ENCODE measurements around the gene TMEM131. TPM values are rescaled to one million over a fixed set of nuclear protein-coding genes. Genes with fewer than 3 reads are reported as not detected.

The TMEM131 gene
- total RNA-seq, 2 experiments from 2014 or later: 31.3 to 31.9 TPM

- no peaks in the 10 kb centered on the region for H3K27me3 Mint-ChIP-seq
- DNase-seq: no peak
- peaks cover 68% of the 10 kb centered on the region for H3K36me3 Mint-ChIP-seq (ENCODE audit: low read depth)
- ChIA-PET CTCF (interaction anchor here (0.6 to 4.2 kb wide), 20 partner anchors 11 to 644 kb away, joined by 3 to 34 read pairs (median 6); partner anchors contain the start of gene ZAP70), POLR2A (interaction anchor here (0.8 to 8.6 kb wide), 11 partner anchors 10 to 95 kb away, joined by 3 to 119 read pairs (median 6); partner anchors contain the start of genes COX5B and ZAP70)
- no peak overlapping the region for H3K4me3 Mint-ChIP-seq
- peaks cover 71% of the 10 kb centered on the region for H3K4me1 Mint-ChIP-seq
- H3K27ac Mint-ChIP-seq: peak overlapping the region; percentile 99
- H3K9me3 Mint-ChIP-seq: no peaks in the 10 kb centered on the region
Observed at GRCh38 chr2:97741251-97741650, 254.5 kb downstream of the TMEM131 start.

GRCh38 chr2:97740590-97741182, 255.1 kb downstream of the TMEM131 start:
- CTCF ChIA-PET: interaction anchor here (0.6 to 4.2 kb wide), 25 partner anchors 10 to 644 kb away, joined by 3 to 34 read pairs (median 5); partner anchors contain the start of gene ZAP70
- Mint-ChIP-seq H3K27me3 (no peaks in the 10 kb centered on the region), H3K27ac (peak overlapping the region; percentile 99), H3K4me1 (peaks cover 66% of the 10 kb centered on the region), H3K4me3 (no peak overlapping the region), H3K36me3 (ENCODE audit: low read depth) (peaks cover 68% of the 10 kb centered on the region), H3K9me3 (no peaks in the 10 kb centered on the region)
- POLR2A ChIA-PET: interaction anchor here (1.2 to 8.6 kb wide), 8 partner anchors 9 to 41 kb away, joined by 3 to 119 read pairs (median 8); partner anchors contain the start of gene ZAP70
- DNase-seq: peak; percentile 46

GRCh38 chr2:97739893-97740245, 255.9 kb downstream of the TMEM131 start:
- no peak overlapping the region for H3K27ac Mint-ChIP-seq
- peaks cover 59% of the 10 kb centered on the region for H3K4me1 Mint-ChIP-seq
- DNase-seq: no peak
- H3K9me3 Mint-ChIP-seq: no peaks in the 10 kb centered on the region
- ChIA-PET CTCF (interaction anchor here (0.7 to 4.2 kb wide), 15 partner anchors 9 to 645 kb away, joined by 3 to 34 read pairs (median 5); partner anchors contain the start of gene ZAP70), POLR2A (interaction anchor here (1.5 to 8.6 kb wide), 5 partner anchors 8 to 28 kb away, joined by 5 to 119 read pairs (median 9); partner anchors contain the start of gene ZAP70)
- H3K36me3 Mint-ChIP-seq (ENCODE audit: low read depth): peaks cover 68% of the 10 kb centered on the region
- no peaks in the 10 kb centered on the region for H3K27me3 Mint-ChIP-seq
- H3K4me3 Mint-ChIP-seq: no peak overlapping the region

- no peaks in the 10 kb centered on the region for H3K9me3 Mint-ChIP-seq
- H3K36me3 Mint-ChIP-seq (ENCODE audit: low read depth): peaks cover 67% of the 10 kb centered on the region
- no peaks in the 10 kb centered on the region for H3K27me3 Mint-ChIP-seq
- peaks cover 54% of the 10 kb centered on the region for H3K4me1 Mint-ChIP-seq
- peak overlapping the region; percentile 46 for H3K27ac Mint-ChIP-seq
- POLR2A ChIA-PET: interaction anchor here (0.5 to 8.6 kb wide), 6 partner anchors 9 to 29 kb away, joined by 3 to 119 read pairs (median 8); partner anchors contain the start of gene ZAP70
- H3K4me3 Mint-ChIP-seq: no peak overlapping the region
- DNase-seq: no peak
- CTCF ChIA-PET: interaction anchor here (0.7 to 4.2 kb wide), 13 partner anchors 9 to 646 kb away, joined by 3 to 34 read pairs (median 6); partner anchors contain the start of gene ZAP70
Observed at GRCh38 chr2:97739020-97739892, 256.5 kb downstream of the TMEM131 start.

GRCh38 chr2:97738179-97739019, 257.3 kb downstream of the TMEM131 start:
- H3K4me3 Mint-ChIP-seq: no peak overlapping the region
- no peaks in the 10 kb centered on the region for H3K27me3 Mint-ChIP-seq
- ChIA-PET CTCF (no interaction called here), POLR2A (interaction anchor here (0.5 to 8.6 kb wide), 4 partner anchors 11 to 24 kb away, joined by 3 to 119 read pairs (median 45); partner anchors contain the start of gene ZAP70)
- peaks cover 68% of the 10 kb centered on the region for H3K36me3 Mint-ChIP-seq (ENCODE audit: low read depth)
- no peaks in the 10 kb centered on the region for H3K9me3 Mint-ChIP-seq
- H3K27ac Mint-ChIP-seq: peak overlapping the region; percentile 46
- H3K4me1 Mint-ChIP-seq: peaks cover 45% of the 10 kb centered on the region
- no peak for DNase-seq

- ChIA-PET CTCF (no interaction called here), POLR2A (interaction anchor here (0.9 to 1.6 kb wide), 2 partner anchors 10 to 11 kb away, joined by 3 to 4 read pairs; no protein-coding TSS in a partner anchor)
- Mint-ChIP-seq H3K9me3 (no peaks in the 10 kb centered on the region), H3K4me1 (peaks cover 37% of the 10 kb centered on the region), H3K27ac (no peak overlapping the region), H3K27me3 (no peaks in the 10 kb centered on the region), H3K36me3 (ENCODE audit: low read depth) (peaks cover 67% of the 10 kb centered on the region), H3K4me3 (no peak overlapping the region)
- no peak for DNase-seq
Observed at GRCh38 chr2:97737421-97738178, 258.1 kb downstream of the TMEM131 start.

GRCh38 chr2:97736608-97737330, 259.0 kb downstream of the TMEM131 start:
- peak overlapping the region; percentile 3 for H3K27ac Mint-ChIP-seq
- no peak for DNase-seq
- H3K4me1 Mint-ChIP-seq: peaks cover 29% of the 10 kb centered on the region
- H3K9me3 Mint-ChIP-seq: no peaks in the 10 kb centered on the region
- ChIA-PET POLR2A (interaction anchor here (0.9 to 1.3 kb wide), 2 partner anchors 9 to 10 kb away, joined by 3 to 4 read pairs; no protein-coding TSS in a partner anchor), CTCF (interaction anchor here (0.7 kb wide), 1 partner anchor 12 kb away, joined by 4 read pairs; no protein-coding TSS in a partner anchor)
- H3K36me3 Mint-ChIP-seq (ENCODE audit: low read depth): peaks cover 66% of the 10 kb centered on the region
- no peak overlapping the region for H3K4me3 Mint-ChIP-seq
- H3K27me3 Mint-ChIP-seq: no peaks in the 10 kb centered on the region

GRCh38 chr2:97736185-97736584, 259.6 kb downstream of the TMEM131 start:
- Mint-ChIP-seq H3K36me3 (ENCODE audit: low read depth) (peaks cover 66% of the 10 kb centered on the region), H3K27me3 (no peaks in the 10 kb centered on the region), H3K9me3 (no peaks in the 10 kb centered on the region), H3K4me1 (peaks cover 28% of the 10 kb centered on the region), H3K27ac (peak overlapping the region; percentile 3), H3K4me3 (no peak overlapping the region)
- POLR2A ChIA-PET: interaction anchor here (0.7 to 1.8 kb wide), 3 partner anchors 10 to 20 kb away, joined by 4 to 5 read pairs (median 4); no protein-coding TSS in a partner anchor
- DNase-seq: no peak
- CTCF ChIA-PET: interaction anchor here (0.7 kb wide), 1 partner anchor 12 kb away, joined by 4 read pairs; no protein-coding TSS in a partner anchor

- ChIA-PET CTCF (no interaction called here), POLR2A (interaction anchor here (1.8 kb wide), 1 partner anchor 17 kb away, joined by 4 read pairs; no protein-coding TSS in a partner anchor)
- Mint-ChIP-seq H3K27ac (no peak overlapping the region), H3K9me3 (peaks cover 3% of the 10 kb centered on the region), H3K4me1 (peaks cover 23% of the 10 kb centered on the region), H3K27me3 (no peaks in the 10 kb centered on the region), H3K4me3 (no peak overlapping the region), H3K36me3 (ENCODE audit: low read depth) (peaks cover 64% of the 10 kb centered on the region)
- DNase-seq: no peak
Observed at GRCh38 chr2:97735161-97735561, 260.6 kb downstream of the TMEM131 start.

GRCh38 chr2:97734061-97735051, 261.4 kb downstream of the TMEM131 start:
- ChIA-PET POLR2A (interaction anchor here (1.8 kb wide), 1 partner anchor 16 kb away, joined by 4 read pairs; no protein-coding TSS in a partner anchor), CTCF (no interaction called here)
- H3K4me3 Mint-ChIP-seq: no peak overlapping the region
- H3K4me1 Mint-ChIP-seq: peaks cover 22% of the 10 kb centered on the region
- peaks cover 4% of the 10 kb centered on the region for H3K9me3 Mint-ChIP-seq
- H3K36me3 Mint-ChIP-seq (ENCODE audit: low read depth): peaks cover 72% of the 10 kb centered on the region
- no peaks in the 10 kb centered on the region for H3K27me3 Mint-ChIP-seq
- DNase-seq: no peak
- no peak overlapping the region for H3K27ac Mint-ChIP-seq
